Measurements from ENCODE around the gene PVALB.

The PVALB gene, protein sequence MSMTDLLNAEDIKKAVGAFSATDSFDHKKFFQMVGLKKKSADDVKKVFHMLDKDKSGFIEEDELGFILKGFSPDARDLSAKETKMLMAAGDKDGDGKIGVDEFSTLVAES

GRCh38 chr22:36816636-36817524 lies at the start of gene PVALB:
PVALB (minus strand) TSS chr22:36817035; CDS start chr22:36817005, 30 bp downstream.
- intact Hi-C loops (cut with DNase I): no loop called here
- DNase-seq: peak in 8 of 42 donors; percentile 3 to 38 (median 9)

DNA sequence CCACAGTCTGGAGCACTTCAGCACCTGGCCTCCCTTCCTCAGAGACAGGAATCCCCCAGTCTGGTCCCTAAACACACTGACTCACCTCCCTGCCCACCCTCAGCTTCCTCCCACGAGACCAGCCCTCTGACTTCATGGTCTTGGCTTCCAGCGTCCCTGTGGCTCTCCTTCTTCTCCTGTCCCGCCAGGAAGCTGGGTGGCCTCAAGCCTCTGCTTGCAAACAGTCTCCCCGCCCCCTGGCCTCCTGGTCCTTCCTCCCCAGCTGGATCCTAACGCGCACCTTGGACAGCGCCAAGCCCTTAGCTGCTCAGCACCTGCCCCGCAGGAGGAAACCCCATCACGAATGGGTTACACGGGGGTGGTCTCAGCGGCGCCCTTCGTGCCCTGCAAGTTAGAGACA lies 48.5 kb upstream of the PVALB start:
- intact Hi-C loops (cut with DNase I): no loop called here
- no peak for DNase-seq

GRCh38 chr22:36864454-36865215 lies 47.8 kb upstream of the PVALB start:
- no peak for DNase-seq
- intact Hi-C loops (cut with DNase I): no loop called here

- intact Hi-C loops (cut with DNase I): no loop called here
- DNase-seq: no peak
Observed at GRCh38 chr22:36863979-36864378, 47.1 kb upstream of the PVALB start.

GRCh38 chr22:36863281-36863680 lies 46.4 kb upstream of the PVALB start:
- DNase-seq: no peak
- intact Hi-C loops (cut with DNase I): no loop called here

GRCh38 chr22:36862251-36863242 lies 45.7 kb upstream of the PVALB start:
- intact Hi-C loops (cut with DNase I): no loop called here
- peak in 30 of 42 donors; percentile 8 to 59 (median 36) for DNase-seq

- intact Hi-C loops (cut with DNase I): no loop called here
- peak; percentile 14 to 83 (median 52) for DNase-seq
Observed at GRCh38 chr22:36860821-36861659, 44.2 kb upstream of the PVALB start, which contains the start of gene NCF4. NCF4 (plus strand) TSS chr22:36861006; CDS start chr22:36861172, 166 bp downstream.

DNA sequence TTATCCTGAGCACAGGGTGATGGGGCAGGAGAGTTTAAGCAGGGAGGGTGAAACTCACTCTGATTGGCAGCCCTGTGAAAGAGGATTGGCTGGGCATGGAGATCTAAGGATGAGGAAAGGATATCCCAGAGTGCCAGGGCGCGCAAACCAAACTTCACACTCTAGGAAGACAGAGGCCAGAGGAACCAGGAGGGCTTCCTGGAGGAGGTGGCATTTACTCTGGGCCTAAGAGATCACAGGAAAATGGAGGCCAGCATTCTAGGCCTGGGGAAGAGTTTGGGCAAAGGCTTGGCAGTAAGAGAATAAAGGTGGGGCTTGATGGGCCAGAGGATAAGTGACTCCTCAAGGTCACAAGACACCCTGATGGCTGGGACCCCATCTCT lies 43.6 kb upstream of the PVALB start:
- DNase-seq: no peak
- intact Hi-C loops (cut with DNase I): no loop called here

GRCh38 chr22:36860017-36860416 lies 43.2 kb upstream of the PVALB start:
- DNase-seq: no peak
- intact Hi-C loops (cut with DNase I): no loop called here

- no peak for DNase-seq
- intact Hi-C loops (cut with DNase I): loop anchor here (5.0 to 10.0 kb wide), 3 partner anchors 74 to 314 kb away; no protein-coding TSS in a partner anchor
Observed at GRCh38 chr22:36858966-36859365, 42.1 kb upstream of the PVALB start.

- intact Hi-C loops (cut with DNase I): loop anchor here (5.0 to 10.0 kb wide), 3 partner anchors 73 to 313 kb away; no protein-coding TSS in a partner anchor
- DNase-seq: no peak
Observed at GRCh38 chr22:36858156-36858555, 41.3 kb upstream of the PVALB start.

GRCh38 chr22:36856792-36857135 lies 39.9 kb upstream of the PVALB start:
- DNase-seq: no peak
- intact Hi-C loops (cut with DNase I): loop anchor here (5.0 to 10.0 kb wide), 3 partner anchors 72 to 312 kb away; no protein-coding TSS in a partner anchor

- DNase-seq: peak; percentile 81 to 98 (median 94)
- intact Hi-C loops (cut with DNase I): loop anchor here (5.0 to 10.0 kb wide), 3 partner anchors 71 to 311 kb away; no protein-coding TSS in a partner anchor
Observed at GRCh38 chr22:36856121-36856791, 39.4 kb upstream of the PVALB start.

GRCh38 chr22:36855478-36855877 lies 38.6 kb upstream of the PVALB start:
- intact Hi-C loops (cut with DNase I): loop anchor here (5.0 to 10.0 kb wide), 3 partner anchors 71 to 311 kb away; no protein-coding TSS in a partner anchor
- no peak for DNase-seq

DNA sequence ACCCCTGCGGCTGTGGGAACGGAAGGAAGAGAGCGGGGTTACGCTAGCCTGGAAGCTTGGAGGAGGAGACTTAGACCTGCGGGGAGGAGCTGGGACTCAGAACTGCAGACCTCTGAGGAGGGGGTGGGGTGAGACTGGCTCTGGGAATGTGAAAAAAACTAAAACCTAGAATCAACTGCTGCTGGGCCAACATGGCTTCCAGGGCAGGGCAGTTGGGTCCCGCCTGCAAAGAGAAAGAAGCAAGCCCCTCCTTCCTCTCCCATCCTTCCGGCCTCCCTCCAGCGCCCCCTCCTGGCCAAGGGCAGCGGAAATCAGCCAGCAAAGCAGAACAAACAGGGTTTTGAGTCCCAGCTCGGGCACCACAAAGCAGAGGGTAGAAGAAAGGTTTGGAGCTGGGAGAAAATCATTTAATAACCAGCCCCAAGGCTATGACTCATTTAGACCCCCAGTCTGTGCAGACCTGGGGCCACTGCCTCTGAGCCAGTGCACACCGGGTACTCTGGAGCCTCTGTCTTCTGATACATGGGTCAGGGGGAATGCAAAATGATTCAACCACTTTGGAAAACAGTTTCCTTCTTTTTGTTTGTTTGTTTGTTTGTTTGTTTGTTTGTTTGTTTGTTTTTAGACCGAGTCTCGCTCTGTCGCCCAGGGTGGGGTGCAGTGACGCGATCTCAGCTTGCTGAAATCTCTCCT lies 36.7 kb upstream of the PVALB start:
- intact Hi-C loops (cut with DNase I): loop anchor here (10.0 kb wide), 2 partner anchors 69 to 309 kb away; no protein-coding TSS in a partner anchor
- peak in 41 of 42 donors; percentile 19 to 82 (median 58) for DNase-seq

Data from head of caudate nucleus (tissue), 42 donors.